Activated naive CD8-positive, alpha-beta T cell treated with anti-CD3 and anti-CD28 coated beads, Interleukin-2, amount 10 ng/mL, durations not matched to agents 7 days and 5 days (primary cell): ENCODE measurements around the gene NYNRIN. TPM values are rescaled to one million over a fixed set of nuclear protein-coding genes. Genes with fewer than 3 reads are reported as not detected.

Source experiments
- total RNA-seq, 2 experiments: library from RNA; stranded (reverse); gene quantifications; one replicate each; pipeline ENCODE4 v1.2.3, GENCODE V29; 2021

NYNRIN gene
- total RNA-seq, 2 experiments from 2014 or later: 0.34 to 0.42 TPM

Other genes with a start within 250 kb of the NYNRIN start
- 100 to 1,000 TPM; 234 to 252 TPM for gene IRF9, start 237.7 kb upstream of the NYNRIN start, total RNA-seq
- gene REC8, start 226.9 kb upstream of the NYNRIN start, total RNA-seq: 10 to 100 TPM; 55.1 to 60.7 TPM
- 10 to 100 TPM; 32.2 to 33.0 TPM for gene IPO4, start 210.2 kb upstream of the NYNRIN start, total RNA-seq
- gene TM9SF1, start 203.6 kb upstream of the NYNRIN start, total RNA-seq: 10 to 100 TPM; 28.9 to 29.6 TPM
- gene TSSK4, start 193.3 kb upstream of the NYNRIN start, total RNA-seq: under 1 TPM; 0.43 to 0.53 TPM
- gene CHMP4A, start 185.5 kb upstream of the NYNRIN start, total RNA-seq: 10 to 100 TPM; 93.6 to 97.8 TPM
- 10 to 100 TPM; 11.9 to 15.4 TPM for gene MDP1, start 182.9 kb upstream of the NYNRIN start, total RNA-seq
- 100 to 1,000 TPM; 179 to 196 TPM for gene NEDD8, start 166.6 kb upstream of the NYNRIN start, total RNA-seq
- 10 to 100 TPM; 76.6 to 82.2 TPM for gene GMPR2, start 166.1 kb upstream of the NYNRIN start, total RNA-seq
- 100 to 1,000 TPM; 122 to 124 TPM for gene TINF2, start 156.4 kb upstream of the NYNRIN start, total RNA-seq
- gene TGM1, start 135.8 kb upstream of the NYNRIN start, total RNA-seq: 1 to 10 TPM; 5.7 to 5.8 TPM
- 10 to 100 TPM; 42.1 to 48.8 TPM for gene RABGGTA, start 127.4 kb upstream of the NYNRIN start, total RNA-seq
- gene DHRS1, start 99.2 kb upstream of the NYNRIN start, total RNA-seq: 10 to 100 TPM; 36.0 to 41.9 TPM
- 10 to 100 TPM; 28.7 to 31.1 TPM for gene NOP9, start 99.2 kb upstream of the NYNRIN start, total RNA-seq
- 10 to 100 TPM; 33.7 to 34.8 TPM for gene CIDEB, start 91.0 kb upstream of the NYNRIN start, total RNA-seq
- 10 to 100 TPM; 19.4 to 21.2 TPM for gene LTB4R2, start 88.9 kb upstream of the NYNRIN start, total RNA-seq
- gene LTB4R, start 87.5 kb upstream of the NYNRIN start, total RNA-seq: 10 to 100 TPM; 27.0 to 27.8 TPM
- gene ADCY4, start 63.9 kb upstream of the NYNRIN start, total RNA-seq: 1 to 10 TPM; 4.4 to 6.3 TPM
- 10 to 100 TPM; 41.1 to 43.7 TPM for gene RIPK3, start 59.0 kb upstream of the NYNRIN start, total RNA-seq
- gene NFATC4, start 30.8 kb upstream of the NYNRIN start, total RNA-seq: not detected
- 1 to 10 TPM; 3.2 to 3.8 TPM for gene CBLN3, start 30.7 kb downstream of the NYNRIN start, total RNA-seq
- 100 to 1,000 TPM; 104 to 105 TPM for gene KHNYN, start 31.0 kb downstream of the NYNRIN start, total RNA-seq
- 10 to 100 TPM; 75.7 to 79.5 TPM for gene SDR39U1, start 43.8 kb downstream of the NYNRIN start, total RNA-seq
- gene CMA1, start 109.3 kb downstream of the NYNRIN start, total RNA-seq: under 1 TPM; 0.33 to 0.51 TPM
- not detected for gene CTSG, start 177.2 kb downstream of the NYNRIN start, total RNA-seq
- 1 to 10 TPM; 4.9 to 5.7 TPM for gene GZMH, start 210.7 kb downstream of the NYNRIN start, total RNA-seq
- 100 to 1,000 TPM; 195 to 217 TPM for gene GZMB, start 235.2 kb downstream of the NYNRIN start, total RNA-seq